Nephron progenitor cell (in vitro differentiated cells): ENCODE measurements around the gene LLGL2.

Source experiments
- DNase-seq: peaks from one replicate; pipeline ENCODE4 v3.0.0; 2021
- H3K27ac Mint-ChIP-seq: 2 replicates; pipeline ENCODE4 v1.8.0; 2021; ENCODE audit warnings: mild to moderate bottlenecking, moderate library complexity, mixed read lengths
- H3K27me3 Mint-ChIP-seq: 2 replicates; pipeline ENCODE4 v1.8.0; 2021; ENCODE audit warnings: mild to moderate bottlenecking, low read depth, mixed read lengths; ENCODE audit not compliant: poor library complexity
- H3K36me3 Mint-ChIP-seq: 2 replicates; pipeline ENCODE4 v1.8.0; 2021; ENCODE audit warnings: low read depth, mixed read lengths
- H3K4me1 Mint-ChIP-seq: 2 replicates; pipeline ENCODE4 v1.8.0; 2021; ENCODE audit warnings: mixed read lengths
- H3K4me3 Mint-ChIP-seq: 2 replicates; pipeline ENCODE4 v1.8.0; 2021; ENCODE audit warnings: mild to moderate bottlenecking, moderate library complexity, mixed read lengths
- H3K9me3 Mint-ChIP-seq: 2 replicates; pipeline ENCODE4 v1.8.0; 2021; ENCODE audit warnings: mild to moderate bottlenecking, moderate library complexity, mixed read lengths
- CTCF ChIP-seq: fragments of 200-600 bp; sonication (generic); IDR thresholded peaks from 2 replicates; pipeline ENCODE4 v1.5.0; 2021; ENCODE audit warnings: antibody characterized with exemption

LLGL2 gene

GRCh38 chr17:75536366-75536765 lies 10.9 kb downstream of the LLGL2 start:
- DNase-seq: no peak
- H3K27me3 Mint-ChIP-seq: peaks cover 9% of the 10 kb centered on the region
- H3K27ac Mint-ChIP-seq: no peak overlapping the region
- no peak for TF ChIP-seq CTCF
- H3K4me1 Mint-ChIP-seq: peaks cover 27% of the 10 kb centered on the region
- H3K4me3 Mint-ChIP-seq: no peak overlapping the region
- H3K9me3 Mint-ChIP-seq: no peaks in the 10 kb centered on the region
- no peaks in the 10 kb centered on the region for H3K36me3 Mint-ChIP-seq

- TF ChIP-seq CTCF: no peak
- H3K27ac Mint-ChIP-seq: peak overlapping the region; percentile 16
- peaks cover 14% of the 10 kb centered on the region for H3K27me3 Mint-ChIP-seq
- DNase-seq: no peak
- H3K36me3 Mint-ChIP-seq: no peaks in the 10 kb centered on the region
- peaks cover 51% of the 10 kb centered on the region for H3K4me1 Mint-ChIP-seq
- no peaks in the 10 kb centered on the region for H3K9me3 Mint-ChIP-seq
- H3K4me3 Mint-ChIP-seq: no peak overlapping the region
Measured at GRCh38 chr17:75539967-75540729, 14.7 kb downstream of the LLGL2 start.

GRCh38 chr17:75540923-75541503 lies 15.5 kb downstream of the LLGL2 start:
- DNase-seq: no peak
- Mint-ChIP-seq H3K27ac (peak overlapping the region; percentile 16), H3K4me1 (peaks cover 56% of the 10 kb centered on the region), H3K9me3 (no peaks in the 10 kb centered on the region), H3K27me3 (peaks cover 22% of the 10 kb centered on the region), H3K36me3 (no peaks in the 10 kb centered on the region), H3K4me3 (no peak overlapping the region)
- TF ChIP-seq CTCF: no peak

- DNase-seq: no peak
- Mint-ChIP-seq H3K27ac (no peak overlapping the region), H3K9me3 (no peaks in the 10 kb centered on the region), H3K27me3 (peaks cover 28% of the 10 kb centered on the region), H3K36me3 (no peaks in the 10 kb centered on the region), H3K4me3 (peak overlapping the region; percentile 23), H3K4me1 (peaks cover 56% of the 10 kb centered on the region)
- TF ChIP-seq CTCF: no peak
Measured at GRCh38 chr17:75542229-75542628, 16.7 kb downstream of the LLGL2 start.

- no peak for DNase-seq
- peaks cover 61% of the 10 kb centered on the region for H3K4me1 Mint-ChIP-seq
- no peak for TF ChIP-seq CTCF
- no peak overlapping the region for H3K4me3 Mint-ChIP-seq
- H3K36me3 Mint-ChIP-seq: no peaks in the 10 kb centered on the region
- peaks cover 33% of the 10 kb centered on the region for H3K27me3 Mint-ChIP-seq
- H3K27ac Mint-ChIP-seq: no peak overlapping the region
- H3K9me3 Mint-ChIP-seq: no peaks in the 10 kb centered on the region
Measured at GRCh38 chr17:75542728-75543336, 17.3 kb downstream of the LLGL2 start.
